Measurements from ENCODE around the gene SAP30. TPM values are rescaled to one million over a fixed set of nuclear protein-coding genes. Genes with fewer than 3 reads are reported as not detected.

SAP30 gene
- total RNA-seq, 2 donors from 2014 or later = 6.5 to 7.6 TPM

Other genes starting within 250 kb of the SAP30 start
- 100 to 1,000 TPM; 138 to 143 TPM for gene GALNT7, start 202.1 kb upstream of the SAP30 start, total RNA-seq
- gene HMGB2, start 36.6 kb upstream of the SAP30 start, total RNA-seq = 10 to 100 TPM; 41.5 to 61.3 TPM
- under 1 TPM in 1 of 2 donors, not detected in 1; 0.42 TPM for gene SCRG1, start 28.2 kb downstream of the SAP30 start, total RNA-seq
- gene HAND2, start 159.3 kb downstream of the SAP30 start, total RNA-seq = 10 to 100 TPM in 1 of 2 donors, 1 to 10 TPM in 1; 2.0 to 18.9 TPM